HG03520 (cell line): ENCODE results near the gene CD68.
A peak's percentile ranks its signal among the peaks of the same experiment; 100 is the strongest.
"Not testable (repeated sequence)": the region's sequence is repeated elsewhere in the genome, so short reads cannot be mapped to it uniquely, and the experiment has no call there.

Source experiments
- ATAC-seq: cut with Tn5 transposase; IDR thresholded peaks from one replicate; pipeline ENCODE4 v1.9.1; 2021; ENCODE audit warnings: mild to moderate bottlenecking, moderate library complexity; ENCODE audit not compliant: unreplicated experiment

The CD68 gene

GRCh38 chr17:7577327-7578199 is 1.9 kb upstream of the CD68 start:
- ATAC-seq = no peak

GRCh38 chr17:7579834-7580603 is 581 bp downstream of the CD68 start:
- ATAC-seq = no peak

- no peak for ATAC-seq
Measured at GRCh38 chr17:7580604-7581575, 1.5 kb downstream of the CD68 start.

GRCh38 chr17:7582396-7583252 is 3.2 kb downstream of the CD68 start:
- ATAC-seq = no peak

- ATAC-seq = peak; percentile 62
Measured at GRCh38 chr17:7583253-7584109, 4.0 kb downstream of the CD68 start, which contains the start of gene MPDU1. MPDU1 (plus strand) TSS chr17:7583852; CDS start chr17:7583863, 11 bp downstream.

- ATAC-seq = no peak
Measured at GRCh38 chr17:7586673-7587419, 7.4 kb downstream of the CD68 start.

- no peak for ATAC-seq
Measured at GRCh38 chr17:7587420-7588151, 8.1 kb downstream of the CD68 start.

GRCh38 chr17:7588553-7589203 is 9.2 kb downstream of the CD68 start:
- ATAC-seq = no peak

GRCh38 chr17:7589204-7589868 is 9.9 kb downstream of the CD68 start:
- ATAC-seq = no peak

GRCh38 chr17:7589891-7590691 is 10.7 kb downstream of the CD68 start, which contains the start of gene SOX15:
SOX15 (minus strand) TSS chr17:7590094; CDS start chr17:7589676, 418 bp downstream.
- ATAC-seq = no peak

GRCh38 chr17:7590743-7591142 is 11.3 kb downstream of the CD68 start:
- ATAC-seq = no peak

GRCh38 chr17:7591596-7591995 is 12.2 kb downstream of the CD68 start:
- ATAC-seq = no peak

GRCh38 chr17:7592422-7593021 is 13.1 kb downstream of the CD68 start:
- no peak for ATAC-seq

GRCh38 chr17:7593296-7593695 is 13.9 kb downstream of the CD68 start:
- no peak for ATAC-seq

GRCh38 chr17:7597561-7597960 is 18.1 kb downstream of the CD68 start:
- ATAC-seq = not testable (repeated sequence)
